H9 (cell line): ENCODE results near the gene WBP2. TPM values are rescaled to one million over a fixed set of nuclear protein-coding genes. Genes with fewer than 3 reads are reported as not detected.
A peak's percentile ranks its signal among the peaks of the same experiment; 100 is the strongest.

Source experiments
- DNase-seq: peaks from one replicate; pipeline ENCODE4 v3.0.0-alpha.2; 2017
- H2AFZ ChIP-seq: one replicate; pipeline ENCODE4 v1.6.1; 2013; ENCODE audit warnings: mild to moderate bottlenecking, low read length, control low read depth, moderate library complexity
- H2AK5ac ChIP-seq: 2 replicates; pipeline ENCODE4 v1.6.1; 2013; ENCODE audit warnings: low read length, control low read depth, mixed read lengths; ENCODE audit not compliant: insufficient read length
- H2BK120ac ChIP-seq: one replicate; pipeline ENCODE4 v1.6.1; 2013; ENCODE audit warnings: low read depth, mild to moderate bottlenecking, low read length, control low read depth, inconsistent platforms; ENCODE audit not compliant: poor library complexity, severe bottlenecking
- H2BK12ac ChIP-seq: 2 replicates; pipeline ENCODE4 v1.6.1; 2013; ENCODE audit warnings: low read length, control low read depth, mixed read lengths, low read depth; ENCODE audit not compliant: insufficient read length
- H2BK15ac ChIP-seq: 2 replicates; pipeline ENCODE4 v1.6.1; 2013; ENCODE audit warnings: low read depth, low read length, control low read depth
- H2BK20ac ChIP-seq: one replicate; pipeline ENCODE4 v1.6.1; 2013; ENCODE audit warnings: low read depth, mild to moderate bottlenecking, low read length, control low read depth, inconsistent platforms; ENCODE audit not compliant: poor library complexity, severe bottlenecking
- H2BK5ac ChIP-seq: 2 replicates; pipeline ENCODE4 v1.6.1; 2013; ENCODE audit warnings: low read length, control low read depth, mixed read lengths; ENCODE audit not compliant: insufficient read length
- H3K14ac ChIP-seq: 2 replicates; pipeline ENCODE4 v1.6.1; 2013; ENCODE audit warnings: low read length, control low read depth; ENCODE audit not compliant: insufficient read depth
- H3K18ac ChIP-seq: 2 replicates; pipeline ENCODE4 v1.6.1; 2013; ENCODE audit warnings: low read depth, mild to moderate bottlenecking, mixed read lengths, low read length, control low read depth; ENCODE audit not compliant: insufficient read length
- H3K23ac ChIP-seq: 2 replicates; pipeline ENCODE4 v1.6.1; 2013; ENCODE audit warnings: low read length, control low read depth, mixed read lengths, low read depth; ENCODE audit not compliant: insufficient read length
- H3K23me2 ChIP-seq: 2 replicates; pipeline ENCODE4 v1.6.1; 2013; ENCODE audit warnings: low read depth, mild to moderate bottlenecking, mixed read lengths, low read length, control low read depth; ENCODE audit not compliant: insufficient read length, poor library complexity, severe bottlenecking
- H3K27ac ChIP-seq: 2 replicates; pipeline ENCODE4 v1.5.1; 2013; ENCODE audit warnings: low read length, control low read depth, mixed read lengths, low read depth; ENCODE audit not compliant: insufficient read length
- H3K27me3 ChIP-seq: 2 replicates; pipeline ENCODE4 v1.6.1; 2013; ENCODE audit warnings: low read length, control low read depth, inconsistent platforms; ENCODE audit not compliant: insufficient read depth
- H3K4ac ChIP-seq: 2 replicates; pipeline ENCODE4 v1.6.1; 2013; ENCODE audit warnings: low read depth, mild to moderate bottlenecking, control low read depth, inconsistent platforms, low read length, moderate library complexity
- H3K4me1 ChIP-seq: 2 replicates; pipeline ENCODE4 v1.6.1; 2013; ENCODE audit warnings: low read length, control low read depth, inconsistent platforms; ENCODE audit not compliant: insufficient read depth
- H3K4me2 ChIP-seq: 2 replicates; pipeline ENCODE4 v1.6.1; 2013; ENCODE audit warnings: low read length, control low read depth, mixed read lengths; ENCODE audit not compliant: insufficient read length, insufficient read depth
- H3K56ac ChIP-seq: 2 replicates; pipeline ENCODE4 v1.6.1; 2013; ENCODE audit warnings: low read depth, mild to moderate bottlenecking, mixed read lengths, low read length, control low read depth; ENCODE audit not compliant: insufficient read length
- H3K79me1 ChIP-seq: 2 replicates; pipeline ENCODE4 v1.6.1; 2013; ENCODE audit warnings: low read depth, mild to moderate bottlenecking, moderate library complexity, low read length, control low read depth, inconsistent platforms; ENCODE audit not compliant: insufficient read depth, poor library complexity, severe bottlenecking
- H3K79me2 ChIP-seq: 2 replicates; pipeline ENCODE4 v1.6.1; 2013; ENCODE audit warnings: low read length, control low read depth, inconsistent platforms; ENCODE audit not compliant: insufficient read depth
- H3K9ac ChIP-seq: 2 replicates; pipeline ENCODE4 v1.6.1; 2013; ENCODE audit warnings: low read length, control low read depth, mixed read lengths; ENCODE audit not compliant: insufficient read length; ENCODE audit errors: extremely low read depth
- H3K9me3 ChIP-seq: one replicate; pipeline ENCODE4 v1.6.1; 2013; ENCODE audit warnings: low read depth, low read length, inconsistent platforms; ENCODE audit not compliant: control insufficient read depth
- H3T11ph ChIP-seq: one replicate; pipeline ENCODE4 v1.6.1; 2013; ENCODE audit warnings: mild to moderate bottlenecking, low read length, control low read depth, inconsistent platforms
- H4K20me1 ChIP-seq: one replicate; pipeline ENCODE4 v1.6.1; 2013; ENCODE audit not compliant: control insufficient read depth, insufficient read length, insufficient read depth
- H4K5ac ChIP-seq: 2 replicates; pipeline ENCODE4 v1.6.1; 2013; ENCODE audit warnings: low read depth, mild to moderate bottlenecking, mixed read lengths, low read length, control low read depth; ENCODE audit not compliant: insufficient read length
- H4K8ac ChIP-seq: replicated peaks from 2 replicates; pipeline ENCODE4 v1.6.1; 2013; ENCODE audit warnings: low read length, control low read depth, mixed read lengths, low read depth; ENCODE audit not compliant: insufficient read length
- H4K91ac ChIP-seq: 2 replicates; pipeline ENCODE4 v1.6.1; 2013; ENCODE audit warnings: low read depth, mild to moderate bottlenecking, moderate library complexity, mixed read lengths, low read length, control low read depth; ENCODE audit not compliant: insufficient read length
- H3K27ac Mint-ChIP-seq, 3 experiments: 2 replicates in 2 of 3; 3 replicates in 1 of 3; pipeline ENCODE4 v1.8.0; 2020 to 2021; ENCODE audit warnings: mixed read lengths in 3 of 3, mild to moderate bottlenecking in 1 of 3, moderate library complexity in 1 of 3
- H3K27me3 Mint-ChIP-seq: 2 replicates; pipeline ENCODE4 v1.8.0; 2021; ENCODE audit warnings: low read depth, mild to moderate bottlenecking, moderate library complexity, mixed read lengths
- H3K36me3 Mint-ChIP-seq, 3 experiments: 2 replicates in 2 of 3; 3 replicates in 1 of 3; pipeline ENCODE4 v1.8.0; 2020 to 2021; ENCODE audit warnings: low read depth in 3 of 3, mixed read lengths in 3 of 3; ENCODE audit not compliant: insufficient read depth in 1 of 3
- H3K4me1 Mint-ChIP-seq, 2 experiments: 2 replicates each; pipeline ENCODE4 v1.8.0; 2020; ENCODE audit warnings: mixed read lengths in 2 of 2
- H3K4me3 Mint-ChIP-seq, 2 experiments: 2 replicates in 1 of 2; 3 replicates in 1 of 2; pipeline ENCODE4 v1.8.0; 2020 to 2021; ENCODE audit warnings: mild to moderate bottlenecking in 2 of 2, mixed read lengths in 2 of 2, moderate library complexity in 1 of 2
- H3K9me3 Mint-ChIP-seq, 2 experiments: 2 replicates in 1 of 2; 3 replicates in 1 of 2; pipeline ENCODE4 v1.8.0; 2020; ENCODE audit warnings: mild to moderate bottlenecking in 2 of 2, mixed read lengths in 2 of 2, moderate library complexity in 1 of 2
- CTCF ChIP-seq: fragments of 200-600 bp; sonication (generic); conservative IDR thresholded peaks from 3 replicates; pipeline ENCODE4 v1.8.0; 2021; ENCODE audit warnings: antibody characterized with exemption, mild to moderate bottlenecking
- WGBS: extraction: QIAGEN DNeasy Blood & Tissue Kit; methylation state at CpG from one replicate; pipeline ENCODE4 v1.1.7; 2013; ENCODE audit warnings: missing lambda C conversion rate, low lambda C conversion rate, mixed read lengths; ENCODE audit not compliant: insufficient read length; ENCODE audit errors: extremely low coverage; 5-methylcytosine and 5-hydroxymethylcytosine counted together
- total RNA-seq: library from RNA; stranded (reverse); gene quantifications from 2 replicates; pipeline ENCODE4 v1.2.1, GENCODE V29; 2021

WBP2 gene
- total RNA-seq, 1 experiment from 2014 or later = 63.2 TPM

- peak overlapping the region in 2 of 3 experiments; percentile 63 to 96; a peak in 3 of 7 replicates for H3K27ac Mint-ChIP-seq
- no peak overlapping the region for H3K9ac ChIP-seq
- no peak overlapping the region for H2BK5ac ChIP-seq
- H4K91ac ChIP-seq = no peak overlapping the region
- H4K8ac ChIP-seq = no peak overlapping the region
- no peak overlapping the region for H3K4ac ChIP-seq
- no peak overlapping the region for H3T11ph ChIP-seq
- no peak overlapping the region for H2BK12ac ChIP-seq
- no peak overlapping the region for H3K56ac ChIP-seq
- DNase-seq = no peak
- H3K36me3 Mint-ChIP-seq = peaks cover 0 to 14% (median 11%) of the 10 kb centered on the region in 3 experiments; a peak in 6 of 7 replicates
- TF ChIP-seq CTCF = no peak
- H4K5ac ChIP-seq = no peak overlapping the region
- no peak overlapping the region for H2BK15ac ChIP-seq
- H3K4me3 Mint-ChIP-seq = peak overlapping the region; percentile 57 to 67
- no peaks in the 10 kb centered on the region for H3K9me3 ChIP-seq
- no peak overlapping the region for H3K27ac ChIP-seq
- no peak overlapping the region for H3K14ac ChIP-seq
- H3K4me1 ChIP-seq = no peaks in the 10 kb centered on the region; the same call in 1 of the 2 replicates
- H3K27me3 ChIP-seq = no peaks in the 10 kb centered on the region
- no peaks in the 10 kb centered on the region for H3K79me2 ChIP-seq
- no peak overlapping the region for H2AK5ac ChIP-seq
- H3K79me1 ChIP-seq = no peaks in the 10 kb centered on the region
- peaks cover 23 to 30% of the 10 kb centered on the region in 2 experiments for H3K4me1 Mint-ChIP-seq
- no peak overlapping the region for H2AFZ ChIP-seq
- no CpG with 5 or more reads among the region's 11 CpGs for WGBS
- no peak overlapping the region for H3K18ac ChIP-seq
- no peaks in the 10 kb centered on the region for H3K9me3 Mint-ChIP-seq
- H3K23ac ChIP-seq = no peak overlapping the region
- no peak overlapping the region for H2BK20ac ChIP-seq
- H3K4me2 ChIP-seq = no peak overlapping the region
- no peaks in the 10 kb centered on the region for H3K27me3 Mint-ChIP-seq
- H3K23me2 ChIP-seq = no peaks in the 10 kb centered on the region
- H4K20me1 ChIP-seq = no peaks in the 10 kb centered on the region
- H2BK120ac ChIP-seq = no peak overlapping the region
Observed at GRCh38 chr17:75828076-75828400, 27.1 kb downstream of the WBP2 start.
